GM21723 (cell line): ENCODE data around the gene PPIE.

Source experiments
- ATAC-seq: cut with Tn5 transposase; IDR thresholded peaks from one replicate; pipeline ENCODE4 v1.9.1; 2021; ENCODE audit warnings: mild to moderate bottlenecking, moderate library complexity; ENCODE audit not compliant: unreplicated experiment

PPIE gene

GRCh38 chr1:39738622-39739366, at the start of gene PPIE:
PPIE (plus strand) TSS chr1:39738882; CDS start chr1:39738901, 19 bp downstream.
- peak; percentile 87 for ATAC-seq

DNA sequence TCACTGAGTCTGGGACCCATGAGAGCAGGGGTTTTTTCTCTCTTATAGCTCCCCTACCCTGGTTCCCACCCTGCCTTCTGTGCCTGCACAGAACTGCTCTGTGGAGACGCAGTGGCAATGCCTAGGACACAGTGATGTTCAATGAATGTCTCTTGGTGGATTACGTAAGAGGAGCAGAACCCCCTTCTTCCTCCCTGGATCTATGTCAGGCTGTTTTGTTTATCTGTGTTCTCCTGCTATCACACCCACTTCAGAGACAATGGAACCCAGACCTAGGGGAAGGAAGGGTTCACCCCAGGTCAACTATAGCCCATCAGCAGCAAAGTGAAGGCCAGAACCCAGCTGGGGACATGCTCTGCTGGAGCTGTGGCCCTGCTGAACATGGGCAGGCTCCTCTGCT, 49.5 kb upstream of the PPIE start:
- ATAC-seq, result no peak

DNA sequence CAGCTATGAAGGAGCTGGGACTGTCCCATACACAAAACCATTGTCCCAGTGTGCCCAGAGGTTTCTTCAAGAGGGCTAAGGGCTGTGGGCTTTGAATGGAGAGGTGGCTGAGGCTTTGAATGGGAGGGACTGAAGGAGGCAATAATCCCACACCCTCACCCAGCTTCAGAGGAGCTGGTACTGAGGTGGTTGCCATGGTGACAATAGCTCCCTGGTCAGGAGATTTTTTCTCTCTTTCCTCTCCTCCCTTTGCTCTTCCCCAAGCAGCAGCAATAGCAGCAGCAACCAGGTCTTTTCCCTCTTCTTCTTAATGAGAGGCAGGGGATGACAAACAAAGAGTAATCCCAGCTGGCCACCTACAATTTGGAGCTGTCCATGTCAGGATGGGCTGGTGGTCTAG, 49.0 kb upstream of the PPIE start:
- ATAC-seq, result no peak

DNA sequence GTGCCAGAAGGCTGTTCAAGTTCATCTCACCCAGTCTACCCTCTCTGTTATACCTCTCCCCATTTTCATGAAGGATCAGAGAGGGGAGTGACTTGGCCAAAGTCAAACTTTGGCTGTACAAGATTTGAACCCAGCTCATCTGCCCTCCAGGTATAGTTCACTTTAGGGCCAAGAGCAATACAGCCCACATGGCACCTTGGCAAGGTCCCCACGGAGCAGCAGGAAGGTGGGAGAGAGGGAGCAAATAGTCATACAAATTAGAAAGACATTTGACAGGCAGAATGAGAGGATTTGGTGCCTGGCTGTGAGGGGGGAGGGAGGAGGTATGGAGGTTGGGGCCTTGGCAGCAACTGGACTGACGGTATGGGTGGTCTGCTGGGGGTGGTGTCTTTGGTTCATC, 48.5 kb upstream of the PPIE start:
- ATAC-seq, result no peak

- no peak for ATAC-seq
Measured at GRCh38 chr1:39690794-39691382, 47.8 kb upstream of the PPIE start.

- peak; percentile 89 for ATAC-seq
Measured at GRCh38 chr1:39691383-39692151, 47.1 kb upstream of the PPIE start, which contains the start of gene HPCAL4. HPCAL4 (minus strand) TSS chr1:39691433; CDS start chr1:39684603, 6,830 bp downstream.

DNA sequence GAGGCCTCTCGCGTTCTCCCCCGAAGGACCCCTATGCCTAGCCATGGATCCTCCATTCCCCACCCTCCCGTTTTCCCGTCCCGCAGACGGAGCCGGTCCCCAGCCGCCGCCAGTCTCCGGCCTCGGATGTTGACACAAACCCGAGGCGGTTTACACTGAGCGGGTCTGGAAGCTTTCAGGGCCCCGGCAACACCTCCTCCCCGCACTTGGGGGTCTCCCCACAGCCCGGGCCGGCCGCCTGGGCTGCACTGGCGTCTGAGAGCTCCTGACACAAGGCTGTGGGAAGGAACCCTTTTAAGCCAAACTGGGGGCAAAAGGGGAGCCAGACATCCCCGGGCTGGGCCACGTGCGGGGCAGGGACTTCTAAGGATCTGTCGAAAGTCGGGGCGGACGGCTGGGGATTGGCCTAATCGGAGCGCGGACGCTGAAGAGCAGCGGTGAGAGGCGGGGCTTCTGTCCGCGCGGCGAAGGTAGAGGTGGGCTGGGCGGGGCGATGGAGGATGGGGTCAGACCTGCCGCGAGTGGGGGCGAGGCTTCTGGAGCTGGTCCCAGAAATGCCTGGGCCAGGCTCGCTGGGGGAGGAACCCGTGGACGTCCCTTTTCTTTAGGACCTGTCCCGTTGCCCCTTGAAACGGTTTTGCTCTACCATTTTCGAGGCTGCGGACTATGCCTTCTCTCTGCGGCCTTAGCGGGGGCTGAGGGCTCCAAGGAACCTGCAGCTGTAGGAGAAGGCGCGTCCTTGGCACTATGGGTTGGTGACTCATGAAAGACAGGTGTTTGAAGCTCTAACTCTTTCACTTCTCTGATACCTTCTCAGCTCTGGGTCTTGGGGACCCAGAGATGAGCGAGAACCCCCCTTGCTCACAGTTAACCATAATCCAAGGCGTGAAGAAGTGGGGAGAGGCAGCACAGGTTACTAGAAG, 46.3 kb upstream of the PPIE start:
- no peak for ATAC-seq

- ATAC-seq, result no peak
Measured at GRCh38 chr1:39694026-39694425, 44.7 kb upstream of the PPIE start.

DNA sequence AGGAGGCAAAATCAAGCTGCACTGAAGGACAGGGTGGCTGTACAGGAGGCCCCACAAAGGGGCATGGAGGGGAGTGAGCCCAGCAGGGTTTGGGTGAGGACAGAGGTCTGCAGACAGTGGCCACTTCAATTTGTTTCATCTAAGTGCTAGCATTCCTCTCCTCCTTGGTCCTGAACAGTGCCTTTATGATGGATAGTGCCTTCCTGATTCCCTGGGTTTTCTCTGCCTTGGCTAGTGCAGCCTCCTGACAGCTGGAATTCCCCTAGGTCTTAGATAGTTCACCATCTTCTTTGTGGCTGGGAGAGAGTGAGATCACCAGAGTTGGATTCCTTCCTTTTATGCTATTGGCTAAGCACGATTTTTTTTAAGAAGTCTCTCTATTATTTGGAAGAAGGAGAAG, 43.7 kb upstream of the PPIE start:
- no peak for ATAC-seq

- no peak for ATAC-seq
Measured at GRCh38 chr1:39696448-39696847, 42.2 kb upstream of the PPIE start.

- ATAC-seq, result no peak
Measured at GRCh38 chr1:39698568-39698967, 40.1 kb upstream of the PPIE start.

DNA sequence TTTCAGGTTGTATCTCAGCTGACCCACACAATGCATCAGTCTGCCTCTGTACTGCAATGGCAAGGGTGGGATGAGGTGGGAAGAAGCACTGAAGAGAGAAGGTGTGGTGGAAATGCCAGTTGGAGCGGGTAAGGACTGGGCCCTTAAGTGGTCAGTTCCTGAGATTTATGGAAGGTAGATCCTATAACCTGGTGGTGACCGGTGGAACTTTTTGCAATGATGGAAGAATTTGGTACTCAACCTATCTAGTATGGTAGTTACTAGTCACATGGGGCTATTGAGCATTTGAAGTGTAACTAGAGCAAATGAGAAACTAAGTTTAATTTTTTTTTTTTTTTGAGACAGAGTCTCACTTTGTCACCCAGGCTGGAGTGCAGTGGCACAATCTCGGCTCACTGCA, 39.3 kb upstream of the PPIE start:
- no peak for ATAC-seq

DNA sequence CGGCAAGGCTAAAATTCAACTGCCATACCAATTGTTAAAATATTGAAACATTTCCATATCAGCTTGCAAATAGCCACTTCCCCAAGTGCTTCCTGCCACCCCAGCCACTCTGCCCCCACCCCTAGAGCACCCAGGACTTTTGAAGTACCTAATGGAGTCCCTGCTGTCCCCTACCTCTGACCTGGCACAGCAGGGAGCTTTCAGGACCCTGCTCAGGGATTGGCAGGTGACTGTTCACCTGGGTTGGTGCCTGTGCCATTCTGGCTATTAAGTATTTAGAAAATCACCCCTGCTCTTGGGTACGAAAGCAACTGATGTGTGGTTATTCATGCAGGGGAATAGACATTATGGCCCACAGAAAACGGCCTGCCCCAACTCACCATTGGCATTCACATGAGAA, 38.3 kb upstream of the PPIE start:
- ATAC-seq, result no peak

DNA sequence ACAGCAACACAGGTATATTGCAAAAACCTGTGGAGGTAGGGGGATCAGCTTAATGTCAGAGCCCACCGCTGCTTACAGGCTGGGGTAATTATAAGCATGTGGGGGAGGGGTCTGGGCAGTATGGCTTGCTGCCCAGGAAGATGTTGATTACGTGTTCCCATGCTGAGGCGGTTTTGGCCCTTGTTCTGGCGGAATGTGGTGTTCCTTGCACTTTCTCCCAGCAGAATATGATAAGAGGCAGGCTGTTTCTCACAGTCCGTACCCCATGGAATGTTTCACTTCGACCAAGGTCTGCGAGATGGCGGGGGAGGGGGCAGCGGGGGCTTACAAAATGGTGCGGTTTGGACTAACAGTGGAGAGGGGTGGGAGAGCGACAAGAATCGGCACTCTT, 37.6 kb upstream of the PPIE start:
- ATAC-seq, result no peak

DNA sequence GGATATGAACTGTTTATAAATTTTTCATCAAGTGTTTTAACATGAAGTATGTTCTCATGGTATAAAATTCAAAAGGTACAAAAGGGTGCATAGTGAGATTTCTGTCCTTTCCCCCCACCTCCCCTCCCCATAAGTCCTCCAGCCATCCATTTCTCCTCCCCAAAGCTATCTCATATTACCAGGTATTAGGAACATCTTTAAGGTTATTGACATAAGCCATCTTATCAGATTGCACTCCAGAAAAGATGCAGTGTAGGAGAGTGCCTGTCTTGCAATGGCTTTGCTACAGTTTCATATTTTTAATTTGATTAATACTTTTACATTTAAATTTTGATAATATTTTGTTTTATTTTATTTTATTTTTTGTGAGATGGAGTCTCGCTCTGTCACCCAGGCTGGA, 33.9 kb upstream of the PPIE start:
- no peak for ATAC-seq

DNA sequence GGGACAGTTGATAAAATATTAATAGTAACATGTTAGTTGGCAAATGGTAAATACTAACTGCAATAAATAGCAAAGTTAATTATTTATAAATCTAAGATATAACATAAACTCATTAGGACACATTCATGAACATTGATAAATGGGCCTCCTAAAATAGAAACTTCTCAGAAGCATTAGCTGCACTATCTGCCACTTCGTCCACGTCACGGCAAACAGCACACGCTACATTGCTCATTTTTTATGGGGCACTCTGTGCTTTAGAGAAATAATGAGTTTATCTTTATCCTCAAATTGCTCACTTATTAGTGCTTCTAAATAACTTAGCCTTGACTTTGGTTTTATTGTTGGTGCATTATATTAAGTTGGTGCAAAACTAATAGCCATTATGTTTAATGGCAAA, 31.2 kb upstream of the PPIE start:
- ATAC-seq, result no peak

- ATAC-seq, result no peak
Measured at GRCh38 chr1:39711104-39711965, 27.3 kb upstream of the PPIE start.

DNA sequence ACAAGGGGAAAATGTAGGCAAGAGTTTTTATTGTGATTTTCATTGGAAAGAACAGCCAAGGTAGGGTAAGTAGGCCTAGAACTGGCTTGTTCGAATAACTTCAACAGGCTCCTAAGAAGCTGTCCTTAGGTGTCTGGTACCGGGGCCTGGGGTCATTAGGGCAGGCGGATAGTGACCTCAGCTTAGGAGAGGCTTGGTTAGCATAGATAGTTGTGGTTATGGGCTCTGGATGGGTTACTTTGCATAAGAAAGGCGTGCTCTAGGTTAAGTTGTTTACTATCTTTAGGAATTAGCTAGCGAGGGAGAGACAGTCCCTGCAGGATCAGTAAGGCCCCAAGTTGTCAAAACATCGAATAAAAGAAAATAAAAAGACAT, 26.7 kb upstream of the PPIE start:
- no peak for ATAC-seq

- no peak for ATAC-seq
Measured at GRCh38 chr1:39713557-39713956, 25.1 kb upstream of the PPIE start.

DNA sequence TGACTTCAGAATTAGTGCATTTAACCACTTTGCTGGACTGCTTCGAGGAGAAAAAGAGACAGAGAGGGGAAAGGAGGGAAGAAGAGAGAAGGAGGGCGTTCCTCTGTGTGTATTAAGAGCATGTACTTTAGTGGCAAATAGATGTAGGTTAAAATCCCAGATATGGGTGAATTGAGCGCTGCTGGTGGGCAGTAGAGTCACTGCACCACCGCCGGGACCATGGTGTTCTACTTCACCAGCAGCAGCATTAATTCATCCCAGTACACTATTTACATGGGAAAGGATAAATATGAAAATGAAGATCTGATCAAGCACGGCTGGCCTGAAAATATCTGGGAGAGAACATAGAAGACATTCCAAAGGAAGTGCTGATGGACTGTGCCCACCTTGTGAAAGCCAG, 20.9 kb upstream of the PPIE start:
- no peak for ATAC-seq
